GM13977 (cell line): ENCODE results near the gene SLAMF1.
A peak's percentile ranks its signal among the peaks of the same experiment; 100 is the strongest.

Experiments used
- DNase-seq: peaks from one replicate; pipeline ENCODE4 v3.0.0; 2012; ENCODE audit warnings: low spot score
- CTCF ChIP-seq: IDR thresholded peaks from 2 replicates; pipeline ENCODE4 v1.5.1; 2012; ENCODE audit warnings: mild to moderate bottlenecking, control low read depth; ENCODE audit not compliant: insufficient read depth; ENCODE audit errors: extremely low read depth, missing control alignments
- in situ Hi-C: fragments of 300-500 bp; cut with MboI; formaldehyde crosslinking; loops from one replicate; pipeline ENCODE4 v1.12.0; 2022; ENCODE audit warnings: low sequenced_read_pairs, low pct_unique_long_range_greater_than_20kb, mixed read lengths, inconsistent platforms; ENCODE audit not compliant: unreplicated experiment

The SLAMF1 gene

GRCh38 chr1:160665330-160666078 is 18.7 kb upstream of the SLAMF1 start:
- TF ChIP-seq CTCF: no peak
- no peak for DNase-seq
- in situ Hi-C loops: no loop called here

- TF ChIP-seq CTCF: no peak
- peak; percentile 53 for DNase-seq
- in situ Hi-C loops: no loop called here
Observed at GRCh38 chr1:160664573-160665051, 17.8 kb upstream of the SLAMF1 start.

GRCh38 chr1:160662910-160663309 is 16.1 kb upstream of the SLAMF1 start:
- in situ Hi-C loops: no loop called here
- no peak for DNase-seq
- TF ChIP-seq CTCF: no peak

GRCh38 chr1:160659566-160659965 is 12.7 kb upstream of the SLAMF1 start:
- TF ChIP-seq CTCF: no peak
- in situ Hi-C loops: no loop called here

GRCh38 chr1:160658814-160659193 is 12.0 kb upstream of the SLAMF1 start:
- DNase-seq: no peak
- in situ Hi-C loops: no loop called here
- TF ChIP-seq CTCF: no peak

More at GRCh38 chr1:160659566-160659965, 12.7 kb upstream of the SLAMF1 start:
- DNase-seq: no peak

GRCh38 chr1:160658162-160658813 is 11.4 kb upstream of the SLAMF1 start:
- in situ Hi-C loops: no loop called here
- DNase-seq: no peak
- TF ChIP-seq CTCF: no peak
